Cardiac fibroblast (primary cell): ENCODE measurements around the gene LSR.

Experiments
- DNase-seq, 2 donors: peaks; one replicate each; pipeline versions ENCODE4 v3.0.0 to v3.0.0-alpha.2; 2010; ENCODE audit warnings: low read depth in 2 of 2
- H3K4me3 ChIP-seq, 2 donors: replicated peaks in 1 of 2; 1 replicate in 1 of 2; 2 replicates in 1 of 2; pipeline ENCODE4 v1.5.1; 2011; ENCODE audit warnings: low read depth in 2 of 2, low read length in 2 of 2, mild to moderate bottlenecking in 2 of 2, moderate library complexity in 1 of 2
- CTCF ChIP-seq: IDR thresholded peaks from one replicate; pipeline ENCODE4 v1.5.1; 2011; ENCODE audit warnings: low read depth, mild to moderate bottlenecking, low read length, inconsistent platforms

Gene LSR

GRCh38 chr19:35274323-35274722, 25.5 kb downstream of the LSR start:
- no peak for DNase-seq
- no peak for TF ChIP-seq CTCF
- no peak overlapping the region for H3K4me3 ChIP-seq

GRCh38 chr19:35276706-35277281, 28.0 kb downstream of the LSR start:
- H3K4me3 ChIP-seq = no peak overlapping the region
- no peak for TF ChIP-seq CTCF
- DNase-seq = no peak

GRCh38 chr19:35278578-35279284, 29.9 kb downstream of the LSR start:
- H3K4me3 ChIP-seq = no peak overlapping the region
- no peak for DNase-seq
- no peak for TF ChIP-seq CTCF

GRCh38 chr19:35279374-35279773, 30.6 kb downstream of the LSR start:
- DNase-seq = no peak
- no peak overlapping the region for H3K4me3 ChIP-seq
- TF ChIP-seq CTCF = no peak

- TF ChIP-seq CTCF = no peak
- no peak for DNase-seq
- no peak overlapping the region for H3K4me3 ChIP-seq
Observed at GRCh38 chr19:35279985-35280821, 31.4 kb downstream of the LSR start.

GRCh38 chr19:35281303-35281702, 32.5 kb downstream of the LSR start:
- no peak for DNase-seq
- no peak overlapping the region for H3K4me3 ChIP-seq
- TF ChIP-seq CTCF = no peak
